NCI-H1694 (cell line): Measurements from ENCODE around the gene EIF4EBP2.

Source experiments
- DNase-seq: peaks from one replicate; lab custom pipeline; 2025; lab: John Stamatoyannopoulos, UW

Gene EIF4EBP2

GRCh38 chr10:70432561-70433263, 28.8 kb downstream of the EIF4EBP2 start:
- DNase-seq = no peak

- no peak for DNase-seq
Measured at GRCh38 chr10:70433581-70434280, 29.8 kb downstream of the EIF4EBP2 start.

GRCh38 chr10:70435241-70436085, 31.5 kb downstream of the EIF4EBP2 start:
- no peak for DNase-seq

GRCh38 chr10:70437721-70438120, 33.8 kb downstream of the EIF4EBP2 start:
- DNase-seq = no peak

DNA sequence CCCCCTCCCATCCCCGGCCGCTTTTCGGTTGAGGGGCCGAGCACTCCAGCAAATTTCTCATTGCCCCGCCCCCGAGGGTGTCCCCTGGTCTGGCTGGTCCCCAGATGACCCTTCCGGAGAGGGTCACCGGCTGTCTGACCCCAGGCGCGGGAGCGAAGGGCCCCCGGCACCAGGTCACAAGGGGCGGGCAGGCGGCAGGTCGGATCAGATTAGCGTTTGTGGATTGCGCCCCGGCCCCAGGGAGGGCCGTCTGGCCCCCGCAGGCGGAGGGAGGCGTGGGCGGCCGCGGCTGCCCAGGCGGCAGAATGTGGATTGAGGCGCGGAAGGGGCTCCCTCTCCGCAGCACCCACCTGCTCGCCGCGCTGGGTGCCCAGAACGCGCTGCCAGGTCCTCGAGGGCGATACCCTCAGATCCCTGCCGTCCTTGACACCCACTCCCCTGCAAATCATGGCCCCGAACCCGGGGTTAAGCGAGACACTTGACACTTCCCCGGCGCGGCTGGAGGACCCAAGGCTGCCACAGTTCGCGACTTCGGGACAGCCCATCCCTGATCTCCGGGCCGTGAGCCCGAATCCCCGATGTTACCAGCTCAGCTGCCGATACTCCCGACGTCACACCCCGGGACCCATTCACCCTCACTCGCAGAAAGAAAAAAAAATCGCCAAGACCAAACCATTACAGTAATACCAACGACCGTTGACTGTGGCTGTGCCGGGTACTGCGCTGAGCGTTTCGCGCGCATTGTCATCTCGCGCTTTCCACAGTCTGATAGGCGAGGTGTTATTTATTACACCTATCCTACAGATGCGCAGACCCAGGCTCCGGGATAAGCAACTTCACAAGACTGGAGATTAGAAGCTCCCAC, 36.6 kb downstream of the EIF4EBP2 start:
- DNase-seq = no peak

DNA sequence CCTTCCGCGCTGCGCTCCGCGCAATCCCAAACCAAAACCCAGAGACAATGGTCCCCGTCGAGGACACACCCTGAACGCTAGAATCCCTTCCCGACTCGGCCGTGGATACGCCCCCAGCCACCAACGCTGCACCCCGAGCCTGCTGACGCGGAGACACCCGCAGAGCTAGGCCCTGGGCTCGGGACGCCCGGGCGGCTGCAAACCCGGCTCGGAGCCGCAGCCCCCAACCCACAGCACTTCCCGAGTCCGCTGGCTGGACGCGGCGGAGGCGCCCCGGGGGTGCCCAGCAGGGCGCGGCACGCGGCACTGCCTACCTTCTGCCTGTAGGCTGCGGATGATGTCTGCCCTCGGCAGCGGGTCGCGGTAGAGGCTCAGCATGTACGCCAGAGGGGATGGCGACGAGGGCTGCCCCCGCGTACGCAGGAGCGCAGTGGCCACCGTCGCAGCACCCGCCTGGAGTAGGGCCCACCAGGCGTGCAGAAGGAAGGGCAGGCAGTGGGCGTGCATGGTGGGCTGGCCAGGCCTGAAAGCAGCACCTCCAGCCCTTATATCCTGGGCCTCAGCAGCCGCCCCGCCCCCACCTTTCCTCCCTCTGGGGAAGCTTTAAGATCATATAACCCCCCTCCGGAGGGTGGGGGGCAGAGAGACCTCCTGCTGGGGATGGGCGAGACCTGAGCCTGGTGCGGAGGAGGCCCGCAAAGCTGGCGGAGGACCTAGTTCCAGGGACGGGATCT, 37.4 kb downstream of the EIF4EBP2 start, which contains the start of gene NODAL:
Gene NODAL (minus strand): TSS at position 521 of the 734 bp plus-strand sequence. CDS start 14 bp downstream, at position 507.
- DNase-seq = no peak

- DNase-seq = no peak
Measured at GRCh38 chr10:70441895-70442309, 38.0 kb downstream of the EIF4EBP2 start.

DNA sequence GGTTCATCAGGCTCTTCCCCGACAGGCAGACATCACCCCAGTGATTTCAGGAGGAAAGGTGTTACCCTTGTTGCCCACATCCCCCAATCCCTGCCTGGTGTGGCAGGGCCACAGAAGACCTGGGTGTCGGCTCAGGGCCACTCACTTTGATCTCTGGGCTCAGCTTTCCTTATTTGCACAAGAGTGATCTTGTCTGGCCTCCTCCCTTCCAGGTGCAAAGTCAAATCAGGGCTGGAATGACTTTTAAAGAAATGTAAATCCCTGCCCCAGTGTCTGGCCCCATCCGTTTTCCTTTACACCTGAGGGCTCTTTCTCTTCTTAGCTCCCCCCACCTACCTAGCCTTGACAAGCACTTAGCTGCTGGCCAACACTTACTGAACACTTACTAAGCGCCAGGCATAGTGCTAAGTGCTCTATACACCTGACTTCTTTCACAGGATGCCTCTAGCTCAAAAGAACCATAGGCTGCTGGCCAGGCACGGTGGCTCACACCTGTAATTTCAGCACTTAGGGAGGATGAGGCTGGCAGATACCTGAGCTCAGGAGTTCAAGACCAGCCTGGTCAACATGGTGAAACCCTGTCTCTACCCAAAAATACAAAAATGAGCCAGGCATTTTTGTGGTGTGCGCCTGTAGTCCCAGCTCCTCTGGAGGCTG, 38.5 kb downstream of the EIF4EBP2 start:
- no peak for DNase-seq

DNA sequence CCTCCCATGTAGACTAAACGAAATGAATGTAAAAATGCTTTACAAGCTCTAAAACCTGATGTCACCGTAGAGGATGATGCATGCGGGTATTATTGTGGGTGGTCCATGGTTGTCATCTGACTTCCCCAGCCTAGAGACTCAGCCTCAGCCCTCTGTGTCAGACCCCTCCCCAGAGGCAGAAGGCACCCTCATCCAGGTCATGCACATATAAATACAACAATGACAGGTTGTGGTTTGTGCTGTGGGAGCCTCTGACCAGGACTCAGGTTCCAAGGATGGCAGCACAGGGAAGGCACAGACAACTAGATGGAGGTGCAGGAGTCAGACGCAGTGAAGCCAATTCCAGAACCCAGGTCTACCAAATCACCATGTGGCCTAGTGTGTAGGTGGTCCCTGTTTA, 40.8 kb downstream of the EIF4EBP2 start:
- DNase-seq = no peak

GRCh38 chr10:70445718-70446657, 42.0 kb downstream of the EIF4EBP2 start:
- DNase-seq = no peak

DNA sequence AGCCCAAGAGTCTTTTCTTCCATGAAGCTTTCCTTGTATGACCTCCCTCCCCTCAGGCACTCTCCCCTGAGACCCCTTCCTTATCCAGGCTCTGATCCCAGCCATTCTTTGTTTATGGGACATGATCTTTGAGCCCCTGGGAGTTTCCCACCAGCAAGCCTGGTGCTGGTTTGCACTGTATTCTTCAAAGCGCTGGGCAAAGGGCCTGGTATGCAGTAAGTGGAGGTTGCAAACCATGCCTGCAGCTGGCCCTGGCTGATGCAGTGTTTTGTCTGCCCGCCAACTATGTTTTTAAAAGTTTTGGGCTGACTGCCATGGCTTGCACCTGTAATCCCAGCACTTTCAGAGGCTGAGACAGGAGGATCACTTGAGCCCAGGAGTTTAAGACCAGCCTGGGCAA, 44.3 kb downstream of the EIF4EBP2 start:
- no peak for DNase-seq

- no peak for DNase-seq
Measured at GRCh38 chr10:70455213-70455630, 51.3 kb downstream of the EIF4EBP2 start.

GRCh38 chr10:70456164-70456563, 52.2 kb downstream of the EIF4EBP2 start:
- no peak for DNase-seq

GRCh38 chr10:70457759-70458305, 53.9 kb downstream of the EIF4EBP2 start:
- DNase-seq = no peak

DNA sequence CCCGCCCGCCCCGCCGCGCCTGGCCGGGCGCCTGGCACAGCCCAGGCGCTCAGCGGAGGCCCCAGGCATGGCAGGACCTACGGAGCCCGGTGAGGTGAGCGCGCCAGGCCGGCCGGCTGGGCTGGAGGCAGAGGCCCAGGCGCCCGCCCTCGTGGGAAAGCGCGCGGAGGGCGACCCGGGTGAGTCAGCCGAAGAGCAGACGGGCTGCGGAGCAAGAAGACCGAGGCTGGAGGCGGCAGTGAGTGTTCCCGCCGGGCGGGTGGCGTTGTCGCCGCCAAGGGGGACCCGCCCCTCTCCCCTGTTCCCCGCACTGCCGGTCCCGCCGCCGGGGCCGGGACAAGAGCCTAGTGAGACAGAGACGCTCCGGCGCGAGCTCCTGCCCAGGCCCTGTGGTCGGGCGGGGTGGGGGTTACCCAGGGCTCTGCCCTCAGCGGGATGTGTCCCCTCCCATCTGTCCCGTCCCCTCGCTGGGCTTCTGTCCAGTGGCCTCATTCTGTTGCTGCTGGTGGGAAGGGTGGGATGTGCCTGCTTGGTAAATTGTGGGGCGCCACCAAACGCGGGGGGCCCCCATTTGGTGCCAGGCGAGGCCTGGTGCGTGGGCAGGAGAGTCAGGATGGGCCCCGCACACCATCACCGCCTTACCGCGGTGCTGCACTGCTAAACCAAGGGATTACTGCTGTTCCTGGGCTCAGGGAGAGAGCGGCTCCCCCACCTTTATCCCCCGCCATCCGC, 54.5 kb downstream of the EIF4EBP2 start:
- no peak for DNase-seq

DNA sequence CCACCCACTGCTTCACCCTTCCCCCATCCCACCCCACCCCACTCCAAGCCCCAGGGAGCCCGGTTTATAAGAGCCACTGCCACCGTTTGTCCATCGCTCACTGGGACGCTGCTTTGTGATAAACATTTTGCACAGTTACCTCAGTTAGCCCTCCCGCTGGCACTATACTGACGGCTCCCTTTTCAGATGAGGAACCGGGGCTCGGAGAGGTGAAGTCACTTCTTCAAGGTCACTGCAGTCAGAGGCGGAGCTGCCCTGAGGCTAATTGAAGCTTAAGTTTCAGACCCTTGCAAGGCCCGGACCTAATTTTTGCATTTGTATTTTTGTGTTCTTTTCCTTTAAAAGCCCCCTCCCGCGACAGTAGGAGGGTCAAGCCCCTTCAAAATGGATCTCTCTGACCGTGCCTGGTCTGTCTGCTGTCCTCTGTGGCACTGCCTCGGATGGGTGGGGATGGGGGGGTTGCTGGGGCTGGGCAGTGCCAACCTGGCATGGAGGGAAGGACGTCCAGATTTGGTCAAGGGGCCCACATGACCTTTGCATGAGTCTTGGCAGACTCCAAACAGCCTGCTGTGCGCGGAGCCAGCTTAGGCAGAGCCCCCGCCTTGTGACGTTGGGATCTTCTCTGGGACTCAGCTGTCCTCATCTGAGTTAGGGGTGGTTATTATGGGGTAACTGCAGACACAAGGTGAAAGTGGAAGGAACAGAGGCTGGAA, 55.3 kb downstream of the EIF4EBP2 start:
- no peak for DNase-seq

GRCh38 chr10:70459774-70460490, 56.0 kb downstream of the EIF4EBP2 start:
- DNase-seq = no peak
